ENCODE data around the gene PNPLA1.

- no peak for TF ChIP-seq CTCF (conservative IDR thresholded peaks at IDR 0.05)
- TF ChIP-seq ZFX (IDR thresholded peaks at IDR 0.05) = no peak
Measured at GRCh38 chr6:36223706-36224105, 46.2 kb upstream of the PNPLA1 start.

Data from C4-2B (cell line).